Ascending aorta (tissue), 2 donors: ENCODE measurements around the gene RNF214. TPM values are rescaled to one million over a fixed set of nuclear protein-coding genes. Genes with fewer than 3 reads are reported as not detected.
"Not testable (repeated sequence)": the region's sequence is repeated elsewhere in the genome, so short reads cannot be mapped to it uniquely, and the experiment has no call there.

Experiments used
- DNase-seq, 2 donors: peaks; one replicate each; pipeline ENCODE4 v3.0.0-alpha.2; 2019; ENCODE audit warnings: low spot score in 2 of 2
- H3K27ac ChIP-seq, 2 donors: fragments of 200-600 bp; sonication (generic); one replicate each; pipeline ENCODE4 v1.5.1; 2016 to 2017; ENCODE audit warnings: mild to moderate bottlenecking in 1 of 2
- H3K27me3 ChIP-seq: fragments of 200-600 bp; sonication (generic); one replicate; pipeline ENCODE4 v1.5.1; 2017
- H3K36me3 ChIP-seq, 2 donors: fragments of 200-600 bp; sonication (generic); one replicate each; pipeline ENCODE4 v1.5.1; 2016
- H3K4me1 ChIP-seq, 2 donors: fragments of 200-600 bp; sonication (generic); one replicate each; pipeline ENCODE4 v1.5.1; 2016 to 2017; ENCODE audit warnings: mild to moderate bottlenecking in 1 of 2
- H3K4me3 ChIP-seq, 2 donors: fragments of 200-600 bp; sonication (generic); one replicate each; pipeline ENCODE4 v1.5.1; 2016 to 2017; ENCODE audit warnings: mild to moderate bottlenecking in 1 of 2
- H3K9me3 ChIP-seq, 2 donors: fragments of 200-600 bp; sonication (generic); one replicate each; pipeline ENCODE4 v1.5.1; 2016
- CTCF ChIP-seq, 3 experiments: fragments of 200-600 bp in 2 of 3; fragments of 450-650 bp in 1 of 3; sonication (generic) in 2 of 3; IDR thresholded peaks; one replicate each; pipeline ENCODE4 v1.5.1; 2016 to 2019; ENCODE audit warnings: antibody characterized with exemption in 3 of 3, mild to moderate bottlenecking in 1 of 3, moderate library complexity in 1 of 3
- intact Hi-C: fragments of 100-400 bp; cut with DNase I; formaldehyde crosslinking; loops from one replicate; pipeline ENCODE4 v1.15.1; 2023
- total RNA-seq: library from RNA; depleted of rRNA; stranded (reverse); fragments of >200 nt; gene quantifications from one replicate; pipeline ENCODE4 v1.1.0, GENCODE V29; 2016

Gene RNF214
- total RNA-seq, 1 donor from 2014 or later, result 0.53 TPM

GRCh38 chr11:117318738-117319137 is 86.3 kb downstream of the RNF214 start:
- H3K27me3 ChIP-seq, result no peaks in the 10 kb centered on the region
- no peaks in the 10 kb centered on the region for H3K9me3 ChIP-seq
- no peak for DNase-seq
- H3K36me3 ChIP-seq, result no peaks in the 10 kb centered on the region
- H3K4me1 ChIP-seq, result peaks cover 6 to 15% of the 10 kb centered on the region in 2 donors
- no peak for TF ChIP-seq CTCF (IDR thresholded peaks at IDR 0.05)
- no peak overlapping the region for H3K4me3 ChIP-seq
- H3K27ac ChIP-seq, result peak overlapping the region in 1 of 2 donors; percentile 45
- intact Hi-C loops, result loop anchor here (10.0 kb wide), 1 partner anchor 144 kb away; the partner anchor contains the start of gene SIDT2

DNA sequence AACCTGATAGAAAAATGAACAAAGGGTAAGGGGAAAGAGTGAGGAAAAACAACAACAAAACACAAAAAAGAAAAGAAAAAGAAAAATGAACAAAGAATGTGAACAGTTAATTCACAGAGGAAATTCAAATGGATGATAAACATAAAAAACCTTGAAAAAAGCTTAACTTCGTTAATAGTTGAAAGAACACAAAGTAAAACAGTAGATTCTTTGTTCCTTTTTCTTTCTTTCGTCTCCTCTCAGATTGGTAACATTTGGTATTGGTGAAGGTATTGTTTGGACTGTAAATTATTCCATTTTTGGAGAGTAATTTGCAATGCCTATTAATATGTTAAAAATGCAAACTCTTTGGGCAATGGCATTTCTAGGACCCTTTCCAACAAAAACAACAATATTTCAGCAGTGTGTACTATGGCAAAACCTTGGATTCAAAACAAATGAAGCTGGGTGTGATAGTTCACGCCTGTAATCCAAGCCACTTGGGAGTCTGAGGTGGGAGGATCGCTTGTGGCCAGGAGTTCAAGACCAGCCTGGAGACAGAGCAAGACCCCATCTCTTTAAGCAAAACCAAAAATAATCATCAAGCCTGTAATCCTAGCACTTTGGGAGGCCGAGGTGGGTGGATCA is 86.9 kb downstream of the RNF214 start:
- no peak for TF ChIP-seq CTCF (IDR thresholded peaks at IDR 0.05)
- Histone ChIP-seq H3K36me3 (no peaks in the 10 kb centered on the region), H3K27me3 (no peaks in the 10 kb centered on the region), H3K4me1 (peaks cover 6 to 14% of the 10 kb centered on the region in 2 donors), H3K4me3 (no peak overlapping the region), H3K9me3 (no peaks in the 10 kb centered on the region), H3K27ac (peak overlapping the region; percentile 45 to 56)
- intact Hi-C loops, result loop anchor here (10.0 kb wide), 1 partner anchor 145 kb away; the partner anchor contains the start of gene SIDT2
- DNase-seq, result no peak

DNA sequence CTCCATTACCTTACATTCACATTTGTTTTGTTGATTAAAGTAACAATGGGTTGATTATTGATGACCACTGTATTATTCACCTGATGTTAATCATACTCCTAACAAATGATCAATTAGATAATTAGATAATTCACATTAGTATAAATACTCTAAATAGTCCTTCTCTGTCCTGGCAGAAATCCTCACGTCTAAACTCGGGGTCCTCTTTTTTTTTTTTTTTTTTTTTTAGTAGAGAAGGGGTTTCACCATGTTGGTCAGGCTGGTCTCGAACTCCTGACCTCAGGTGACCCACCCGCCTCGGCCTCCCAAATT is 94.7 kb downstream of the RNF214 start:
- DNase-seq, H3K4me1 ChIP-seq: not testable (repeated sequence)
- peak overlapping the region; percentile 88 to 89 for H3K27ac ChIP-seq

GRCh38 chr11:117327567-117328374 is 95.3 kb downstream of the RNF214 start, which contains the start of gene CEP164:
CEP164 (plus strand) TSS chr11:117327854; CDS start chr11:117338587, 10,733 bp downstream.
- peak; percentile 91 to 98 for DNase-seq
- H3K27me3 ChIP-seq, result no peaks in the 10 kb centered on the region
- H3K4me1 ChIP-seq, result peaks cover 0 to 6% of the 10 kb centered on the region in 2 donors
- no peak for TF ChIP-seq CTCF (IDR thresholded peaks at IDR 0.05)
- no peaks in the 10 kb centered on the region for H3K36me3 ChIP-seq
- peak within 1 kb of the TSS; percentile 88 to 89 for H3K27ac ChIP-seq
- H3K9me3 ChIP-seq, result no peaks in the 10 kb centered on the region
- intact Hi-C loops, result loop anchor here (2.0 to 5.0 kb wide), 4 partner anchors 95 to 555 kb away; partner anchors contain the start of genes BUD13, PCSK7, RNF214 and ZPR1
- H3K4me3 ChIP-seq, result peak within 1 kb of the TSS; percentile 82 to 87

More for the DNA sequence above, 94.7 kb downstream of the RNF214 start:
- intact Hi-C loops, result loop anchor here (5.0 kb wide), 3 partner anchors 180 to 555 kb away; partner anchors contain the start of genes BUD13 and ZPR1
- H3K27me3 ChIP-seq, H3K9me3 ChIP-seq, H3K36me3 ChIP-seq: not testable (repeated sequence)
- H3K4me3 ChIP-seq, result peak overlapping the region; percentile 82 to 87

GRCh38 chr11:117328375-117329010 is 96.0 kb downstream of the RNF214 start:
- intact Hi-C loops, result loop anchor here (2.0 to 5.0 kb wide), 4 partner anchors 96 to 556 kb away; partner anchors contain the start of genes BUD13, PCSK7, RNF214 and ZPR1
- peak in 1 of 2 donors; percentile 77 for DNase-seq
- TF ChIP-seq CTCF (IDR thresholded peaks at IDR 0.05), result no peak
- H3K36me3 ChIP-seq, result no peaks in the 10 kb centered on the region
- H3K9me3 ChIP-seq, result no peaks in the 10 kb centered on the region
- no peaks in the 10 kb centered on the region for H3K27me3 ChIP-seq
- H3K27ac ChIP-seq, result peak overlapping the region; percentile 88 to 89
- H3K4me3 ChIP-seq, result peak overlapping the region; percentile 82 to 87
- H3K4me1 ChIP-seq, result peaks cover 0 to 6% of the 10 kb centered on the region in 2 donors
